H1 (cell line): ENCODE data around the gene HDHD5. TPM values are rescaled to one million over a fixed set of nuclear protein-coding genes. Genes with fewer than 3 reads are reported as not detected.

Experiments used
- CTCF ChIA-PET: fragments of 300-600 bp; sonication (Branson Sonifier 250); formaldehyde crosslinking; loops from one replicate; lab custom pipeline; 2021; ENCODE audit not compliant: partially characterized antibody; lab: Charles Lee
- POLR2A ChIA-PET: fragments of 300-600 bp; sonication (Branson Sonifier 250); formaldehyde crosslinking; loops from one replicate; lab custom pipeline; 2021; ENCODE audit warnings: inconsistent platforms; ENCODE audit not compliant: partially characterized antibody; lab: Charles Lee
- DNase-seq, 2 experiments: peaks; one replicate each; pipeline versions ENCODE4 v3.0.0 to v3.0.0-alpha.2; 2010 to 2022; ENCODE audit warnings: low spot score in 2 of 2, low read depth in 1 of 2, mixed read lengths in 1 of 2
- FAIRE-seq: peaks from 2 replicates; lab custom pipeline; 2011; peaks lifted over from hg19 to GRCh38; lab: Jason Lieb, UNC
- H2AFZ ChIP-seq: 2 replicates; pipeline ENCODE4 v1.8.1; 2012; ENCODE audit warnings: low read length, inconsistent platforms
- H2AK5ac ChIP-seq: 2 replicates; pipeline ENCODE4 v1.6.1; 2013; ENCODE audit warnings: low read depth, low read length
- H2BK120ac ChIP-seq: replicated peaks from 2 replicates; pipeline ENCODE3; 2013; ENCODE audit warnings: low read depth, low read length, inconsistent platforms
- H2BK12ac ChIP-seq: 2 replicates; pipeline ENCODE4 v1.6.1; 2013; ENCODE audit warnings: low read depth, low read length
- H2BK15ac ChIP-seq: 2 replicates; pipeline ENCODE4 v1.6.1; 2013; ENCODE audit warnings: low read length
- H2BK20ac ChIP-seq: 2 replicates; pipeline ENCODE4 v1.6.1; 2013; ENCODE audit warnings: low read length
- H2BK5ac ChIP-seq: 2 replicates; pipeline ENCODE4 v1.6.1; 2013; ENCODE audit warnings: low read depth, low read length
- H3K14ac ChIP-seq: 2 replicates; pipeline ENCODE4 v1.6.1; 2013; ENCODE audit warnings: inconsistent platforms; ENCODE audit not compliant: insufficient read length
- H3K18ac ChIP-seq: 2 replicates; pipeline ENCODE4 v1.6.1; 2013; ENCODE audit warnings: low read length; ENCODE audit errors: extremely low read depth
- H3K23ac ChIP-seq: 2 replicates; pipeline ENCODE4 v1.6.1; 2013; ENCODE audit warnings: inconsistent platforms; ENCODE audit not compliant: insufficient read length
- H3K23me2 ChIP-seq: 2 replicates; pipeline ENCODE4 v1.6.1; 2013; ENCODE audit warnings: low read depth, low read length
- H3K27ac ChIP-seq: 2 replicates; pipeline ENCODE4 v1.6.1; 2011; ENCODE audit warnings: low read depth, low read length, inconsistent platforms
- H3K27me3 ChIP-seq, 4 experiments: replicated peaks in 1 of 4; 1 replicate in 1 of 4; 2 replicates in 3 of 4; pipeline versions ENCODE4 v1.6.1 to v1.8.1; 2011 to 2013; ENCODE audit warnings: low read length in 3 of 4, mild to moderate bottlenecking in 3 of 4, inconsistent platforms in 2 of 4, mixed read lengths in 2 of 4, moderate library complexity in 1 of 4; ENCODE audit not compliant: control insufficient read depth in 3 of 4, insufficient read depth in 3 of 4; ENCODE audit errors: extremely low read depth in 1 of 4
- H3K36me3 ChIP-seq, 4 experiments: 2 replicates each; pipeline versions ENCODE4 v1.6.1 to v1.8.1; 2011 to 2013; ENCODE audit warnings: mild to moderate bottlenecking in 4 of 4, low read length in 3 of 4, moderate library complexity in 2 of 4, control low read depth in 1 of 4, inconsistent platforms in 1 of 4; ENCODE audit not compliant: insufficient read depth in 4 of 4, control insufficient read depth in 2 of 4
- H3K4ac ChIP-seq: replicated peaks from 2 replicates; pipeline ENCODE3; 2013; ENCODE audit warnings: low read length, low read depth, mixed read lengths, inconsistent platforms; ENCODE audit not compliant: insufficient read length
- H3K4me1 ChIP-seq, 4 experiments: replicated peaks in 1 of 4; 1 replicate in 1 of 4; 2 replicates in 3 of 4; pipeline versions ENCODE4 v1.6.1 to v1.8.1; 2011 to 2013; ENCODE audit warnings: low read length in 3 of 4, inconsistent platforms in 2 of 4, mixed read lengths in 1 of 4; ENCODE audit not compliant: insufficient read depth in 4 of 4, control insufficient read depth in 3 of 4
- H3K4me2 ChIP-seq, 2 experiments: 2 replicates each; pipeline versions ENCODE4 v1.6.1 to v1.8.1; 2011 to 2013; ENCODE audit warnings: low read depth in 2 of 2, low read length in 2 of 2, control low read depth in 1 of 2, inconsistent platforms in 1 of 2, mild to moderate bottlenecking in 1 of 2; ENCODE audit not compliant: insufficient read depth in 1 of 2
- H3K4me3 ChIP-seq, 4 experiments: fragments of 200-600, 300-600 bp in 1 of 4; sonication (generic), shearing (Covaris generic), sonication (Bioruptor Twin) in 1 of 4; 2 replicates each; pipeline versions ENCODE4 v1.5.1 to v1.8.1; 2011 to 2016; ENCODE audit warnings: low read length in 4 of 4, low read depth in 3 of 4, control low read depth in 2 of 4, inconsistent platforms in 2 of 4, mild to moderate bottlenecking in 2 of 4, mixed read lengths in 1 of 4, moderate library complexity in 1 of 4; ENCODE audit not compliant: insufficient read depth in 2 of 4; ENCODE audit errors: extremely low read depth in 1 of 4
- H3K56ac ChIP-seq: replicated peaks from 2 replicates; pipeline ENCODE3; 2013; ENCODE audit warnings: low read depth, mild to moderate bottlenecking, mixed read lengths, low read length, inconsistent platforms; ENCODE audit not compliant: insufficient read length
- H3K79me1 ChIP-seq: 2 replicates; pipeline ENCODE4 v1.6.1; 2013; ENCODE audit warnings: low read depth, low read length, control low read depth
- H3K79me2 ChIP-seq, 2 experiments: 2 replicates each; pipeline versions ENCODE4 v1.6.1 to v1.8.1; 2012 to 2013; ENCODE audit warnings: low read length in 2 of 2, mild to moderate bottlenecking in 2 of 2, inconsistent platforms in 1 of 2; ENCODE audit not compliant: insufficient read depth in 2 of 2, control insufficient read depth in 1 of 2
- H3K9ac ChIP-seq, 4 experiments: replicated peaks in 1 of 4; 1 replicate in 1 of 4; 2 replicates in 3 of 4; pipeline versions ENCODE4 v1.6.1 to v1.8.1; 2011 to 2013; ENCODE audit warnings: low read depth in 3 of 4, low read length in 3 of 4, control low read depth in 2 of 4, mild to moderate bottlenecking in 2 of 4, moderate library complexity in 2 of 4, inconsistent platforms in 1 of 4; ENCODE audit errors: extremely low read depth in 1 of 4
- H3K9me3 ChIP-seq, 2 experiments: 2 replicates each; pipeline versions ENCODE4 v1.6.1 to v1.8.1; 2012 to 2013; ENCODE audit warnings: mild to moderate bottlenecking in 2 of 2, moderate library complexity in 2 of 2, control low read depth in 1 of 2, inconsistent platforms in 1 of 2, low read depth in 1 of 2, low read length in 1 of 2, mixed read lengths in 1 of 2; ENCODE audit not compliant: insufficient read depth in 2 of 2
- H4K20me1 ChIP-seq, 2 experiments: replicated peaks in 1 of 2; 2 replicates each; pipeline versions ENCODE3 to v1.8.1; 2011 to 2013; ENCODE audit warnings: inconsistent platforms in 2 of 2, low read length in 2 of 2, mild to moderate bottlenecking in 1 of 2; ENCODE audit not compliant: insufficient read depth in 2 of 2, control insufficient read depth in 1 of 2
- H4K5ac ChIP-seq: 2 replicates; pipeline ENCODE4 v1.6.1; 2013; ENCODE audit warnings: low read length, low read depth, mixed read lengths, inconsistent platforms; ENCODE audit not compliant: insufficient read length
- H4K8ac ChIP-seq: 2 replicates; pipeline ENCODE4 v1.8.0; 2013; ENCODE audit warnings: mild to moderate bottlenecking, moderate library complexity, low read length, inconsistent platforms; ENCODE audit not compliant: insufficient read depth; ENCODE audit errors: extremely low read depth
- H4K91ac ChIP-seq: replicated peaks from 2 replicates; pipeline ENCODE3; 2013; ENCODE audit warnings: low read length, mixed read lengths, inconsistent platforms; ENCODE audit not compliant: insufficient read length
- CTBP2 ChIP-seq: IDR thresholded peaks from 2 replicates; pipeline ENCODE4 v1.7.0; 2011; ENCODE audit warnings: borderline replicate concordance, mild to moderate bottlenecking, moderate library complexity, mixed read lengths, low read length; ENCODE audit not compliant: insufficient read depth, insufficient read length
- EZH2 ChIP-seq: fragments of 200-600 bp; sonication (generic); IDR thresholded peaks from 2 replicates; pipeline ENCODE4 v1.7.1; 2012; ENCODE audit warnings: low read depth, mild to moderate bottlenecking, moderate library complexity, low read length, inconsistent platforms; ENCODE audit not compliant: severe bottlenecking
- FOSL1 ChIP-seq: IDR thresholded peaks from 2 replicates; pipeline ENCODE4 v1.6.1; 2011; ENCODE audit warnings: mild to moderate bottlenecking, low read depth, low read length, moderate library complexity; ENCODE audit not compliant: insufficient read depth
- KDM5A ChIP-seq: fragments of 200-600 bp; IDR thresholded peaks from 2 replicates; pipeline ENCODE4 v1.7.1; 2012; ENCODE audit warnings: mild to moderate bottlenecking, low read length, inconsistent platforms, mixed read lengths
- MAFK ChIP-seq: IDR thresholded peaks from 2 replicates; pipeline ENCODE4 v1.6.1; 2012; ENCODE audit warnings: low read depth, mild to moderate bottlenecking, improper control_type of control experiment, low read length
- NANOG ChIP-seq: IDR thresholded peaks from 2 replicates; pipeline ENCODE4 v1.6.1; 2011; ENCODE audit warnings: low read length, low read depth, mild to moderate bottlenecking, inconsistent platforms; ENCODE audit not compliant: insufficient read depth, poor library complexity, severe bottlenecking
- RAD21 ChIP-seq, 2 experiments: IDR thresholded peaks in 1 of 2; conservative IDR thresholded peaks in 1 of 2; 2 replicates each; pipeline ENCODE4 v1.6.1; 2011; ENCODE audit warnings: low read depth in 2 of 2, low read length in 2 of 2, improper control_type of control experiment in 1 of 2, inconsistent platforms in 1 of 2, mild to moderate bottlenecking in 1 of 2, moderate library complexity in 1 of 2
- RXRA ChIP-seq: IDR thresholded peaks from 2 replicates; pipeline ENCODE4 v1.6.1; 2011; ENCODE audit warnings: low read depth, mild to moderate bottlenecking, low read length, moderate library complexity; ENCODE audit not compliant: insufficient read depth
- SAP30 ChIP-seq: fragments of 300-600 bp; sonication (generic); IDR thresholded peaks from 2 replicates; pipeline ENCODE4 v1.7.1; 2012; ENCODE audit warnings: low read length, moderate library complexity, mild to moderate bottlenecking, inconsistent platforms; ENCODE audit not compliant: insufficient read depth, insufficient replicate concordance
- SIRT6 ChIP-seq: IDR thresholded peaks from one replicate; pipeline ENCODE4 v1.7.1; 2012; ENCODE audit warnings: low read length, inconsistent platforms
- TAF1 ChIP-seq: IDR thresholded peaks from 2 replicates; pipeline ENCODE4 v1.6.1; 2011; ENCODE audit warnings: mild to moderate bottlenecking, low read depth, low read length
- TEAD4 ChIP-seq: IDR thresholded peaks from 2 replicates; pipeline ENCODE4 v1.6.1; 2012; ENCODE audit warnings: low read depth, low read length, inconsistent platforms, mixed read lengths
- WGBS, 2 experiments: shearing (Covaris generic) in 1 of 2; methylation state at CpG; one replicate each; pipeline versions ENCODE4 v1.1.6 to v1.1.7; 2013 to 2015; ENCODE audit warnings: low lambda C conversion rate in 2 of 2, mixed read lengths in 2 of 2, inconsistent platforms in 1 of 2, low coverage in 1 of 2, missing lambda C conversion rate in 1 of 2; ENCODE audit not compliant: insufficient replicate concordance in 2 of 2, insufficient coverage in 1 of 2, insufficient read length in 1 of 2; ENCODE audit errors: extremely low coverage in 1 of 2, missing lambda C conversion rate in 1 of 2; 5-methylcytosine and 5-hydroxymethylcytosine counted together
- polyA plus RNA-seq, 7 experiments: library from polyadenylated mRNA; depleted of rRNA in 3 of 7; stranded (reverse) in 5 of 7; unstranded in 2 of 7; fragments of >200 nt in 5 of 7; fragments of 200-250 nt in 2 of 7; gene quantifications; 1 replicate in 5 of 7; 2 replicates in 1 of 7; 4 replicates in 1 of 7; pipeline versions ENCODE4 v1.2.1 to v1.2.3, GENCODE V29; 2011 to 2013; ENCODE audit warnings: missing spikeins in 2 of 7, mixed read lengths in 2 of 7
- total RNA-seq: library from RNA; stranded (reverse); fragmentation: NEBNext Ultra II Directional; extraction: Animal tissue kit (Norgen Biotek cat#: 25700); gene quantifications from 2 replicates; pipeline ENCODE4 v1.2.1, GENCODE V29; 2021

Gene HDHD5
- total and polyA plus RNA-seq, 2 of the 8 experiments (the other 6 are each of a cell fraction or from before 2014, with no cell fraction given) = 68.3 to 123 TPM

- no peak for DNase-seq
- Histone ChIP-seq H2BK120ac (no peak overlapping the region), H3K36me3 (peaks cover 0 to 3% (median 0%) of the 10 kb centered on the region in 4 experiments; a peak in 1 of 8 replicates), H2BK15ac (no peak overlapping the region), H3K18ac (no peak overlapping the region), H2AFZ (no peak overlapping the region), H2BK20ac (no peak overlapping the region), H3K14ac (no peak overlapping the region), H4K91ac (no peak overlapping the region), H3K4me3 (no peak overlapping the region), H3K4me1 (peaks cover 0 to 3% (median 1%) of the 10 kb centered on the region in 4 experiments; a peak in 2 of 7 replicates), H2BK12ac (no peak overlapping the region), H3K23me2 (no peaks in the 10 kb centered on the region), H3K27ac (no peak overlapping the region), H3K4ac (no peak overlapping the region), H3K9ac (no peak overlapping the region), H2AK5ac (no peak overlapping the region), H4K8ac (no peak overlapping the region), H3K27me3 (no peaks in the 10 kb centered on the region), H3K9me3 (no peaks in the 10 kb centered on the region), H3K56ac (no peak overlapping the region), H4K20me1 (no peaks in the 10 kb centered on the region), H3K79me2 (no peaks in the 10 kb centered on the region), H3K4me2 (no peak overlapping the region), H2BK5ac (no peak overlapping the region), H3K23ac (no peak overlapping the region), H3K79me1 (no peaks in the 10 kb centered on the region), H4K5ac (no peak overlapping the region)
- 78% methylated on average over 2 of the region's 2 CpGs; no CpG with 5 or more reads in 1 of the 2 experiments for WGBS, 2 experiments
- POLR2A ChIA-PET = interaction anchor here (0.9 to 1.7 kb wide), 5 partner anchors 10 to 432 kb away, joined by 3 to 8 read pairs (median 4); partner anchors contain the start of genes SLC25A18 and TMEM121B
- CTCF ChIA-PET = interaction anchor here (0.7 to 2.5 kb wide), 13 partner anchors 10 to 469 kb away, joined by 3 to 8 read pairs (median 4); no protein-coding TSS in a partner anchor
- no peak for FAIRE-seq
- no peak for TF ChIP-seq CTBP2
- TF ChIP-seq TEAD4 = no peak
- TF ChIP-seq NANOG = no peak
- TF ChIP-seq MAFK = no peak
- TF ChIP-seq SAP30 = no peak
- TF ChIP-seq EZH2 = no peak
- TF ChIP-seq RAD21 (IDR thresholded peaks at IDR 0.05 in 1 of 2, conservative IDR thresholded peaks at IDR 0.05 in 1 of 2; ENCODE audit: low read depth in 2 of 2, low read length in 2 of 2) = no peak
- no peak for TF ChIP-seq SIRT6
- TF ChIP-seq RXRA = no peak
- TF ChIP-seq TAF1 = no peak
- TF ChIP-seq FOSL1 = no peak
- TF ChIP-seq KDM5A = no peak
Measured at GRCh38 chr22:17132112-17132511, 27.0 kb downstream of the HDHD5 start.
